ENCODE data around the gene GNB5.
"Not testable (repeated sequence)": the region's sequence is repeated elsewhere in the genome, so short reads cannot be mapped to it uniquely, and the experiment has no call there.

The GNB5 gene

DNA sequence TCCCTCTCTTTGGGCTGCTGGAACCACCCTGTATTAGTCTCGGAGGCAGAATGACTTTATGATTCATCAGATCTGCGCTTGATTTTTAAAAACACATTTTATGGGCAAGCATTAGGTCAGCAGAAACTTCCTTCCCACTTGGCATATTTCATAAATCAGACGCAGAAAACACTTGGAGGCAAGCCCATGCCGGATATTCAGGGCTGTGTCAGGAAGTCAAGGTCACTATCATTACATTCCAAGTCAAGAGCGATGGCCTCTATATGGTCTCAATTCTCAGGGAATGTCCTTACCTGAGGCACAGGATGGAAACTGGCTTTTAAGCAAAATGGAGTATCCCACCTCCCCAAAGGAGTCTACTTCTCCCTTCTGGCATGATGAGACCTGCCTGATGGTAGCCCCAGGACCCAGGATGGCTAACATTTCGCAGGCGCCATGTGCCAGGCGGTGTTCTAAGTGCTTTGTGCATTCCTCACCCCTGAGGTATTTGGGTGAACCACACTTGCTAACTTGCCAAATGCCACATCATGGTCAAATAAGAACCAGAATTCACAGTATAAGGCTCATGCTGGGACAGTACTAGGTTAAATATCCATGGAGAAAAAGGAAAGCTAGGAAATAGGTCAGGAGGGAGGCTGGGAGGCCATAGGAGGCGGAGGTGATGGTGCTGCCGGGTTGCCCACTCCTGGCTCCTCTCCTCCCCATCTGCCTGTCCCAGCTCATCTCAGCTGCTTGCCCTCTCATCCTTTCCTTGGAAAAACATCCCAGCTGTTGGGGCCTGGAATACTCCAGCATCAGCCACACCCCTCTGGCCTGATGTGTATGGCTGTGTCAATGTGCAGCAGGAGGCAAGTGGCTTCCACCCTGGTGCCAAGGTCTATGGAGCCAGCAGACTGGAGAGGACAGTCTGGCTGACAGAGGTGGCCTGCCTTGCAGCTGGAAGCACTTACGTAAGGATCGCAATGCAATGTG lies 97.4 kb downstream of the GNB5 start:
- DNase-seq (ENCODE audit: low spot score) = no peak

DNA sequence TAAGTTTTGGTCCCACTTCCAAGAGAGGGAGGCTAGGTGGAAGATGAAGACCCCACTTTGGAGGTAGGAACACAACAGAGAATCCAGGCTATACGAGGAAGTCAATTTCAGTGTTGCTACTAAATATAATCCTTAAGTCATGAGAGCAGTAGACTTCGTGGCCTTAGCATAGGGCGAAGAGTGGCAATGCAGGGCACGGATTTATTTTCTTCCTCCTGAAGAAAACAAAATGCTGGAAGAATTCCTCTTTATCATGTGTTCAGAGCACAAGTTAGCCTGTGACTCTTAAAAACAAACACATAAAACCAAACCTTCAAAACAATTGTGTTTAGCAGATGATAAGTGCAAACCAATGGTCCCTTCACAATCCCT lies 98.0 kb downstream of the GNB5 start:
- no peak for DNase-seq (ENCODE audit: low spot score)

- no peak for DNase-seq (ENCODE audit: low spot score)
Measured at GRCh38 chr15:52090193-52090592, 101.0 kb downstream of the GNB5 start.

DNA sequence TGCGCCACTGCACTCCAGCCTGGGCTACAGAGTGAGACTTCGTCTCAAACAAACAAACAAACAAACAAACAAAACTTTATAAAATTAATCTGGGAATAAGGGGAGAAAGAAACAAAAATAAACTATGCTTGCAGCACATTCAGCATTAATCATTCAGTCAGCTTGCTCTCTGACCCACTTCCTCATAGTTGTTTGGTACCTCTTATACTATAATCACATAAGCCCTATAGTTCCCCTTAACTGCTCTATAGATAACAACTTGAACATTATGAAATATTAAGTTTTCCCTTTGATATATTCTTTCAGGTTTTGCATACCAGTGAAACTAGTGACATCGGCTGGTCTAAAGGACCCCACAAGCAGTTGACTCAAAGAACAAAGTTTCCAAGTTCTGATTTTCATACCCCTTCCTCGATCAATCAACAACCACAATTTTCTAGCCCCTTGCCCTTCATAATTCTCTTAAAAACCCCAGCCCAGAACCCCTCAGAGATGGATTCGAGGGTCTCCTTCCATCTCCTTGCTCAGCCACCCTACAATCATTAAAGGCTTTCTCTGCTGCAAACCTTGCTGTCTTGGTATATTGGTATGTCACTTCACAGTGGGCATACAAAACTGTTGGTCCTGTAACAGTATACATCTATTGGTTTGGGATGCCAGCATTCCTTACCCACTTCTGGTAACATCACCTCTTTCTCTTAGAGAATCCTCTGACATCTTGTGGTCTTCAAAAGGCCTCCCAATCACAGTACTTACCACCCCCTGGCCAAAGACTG lies 105.0 kb downstream of the GNB5 start:
- DNase-seq (ENCODE audit: low spot score) = no peak

DNA sequence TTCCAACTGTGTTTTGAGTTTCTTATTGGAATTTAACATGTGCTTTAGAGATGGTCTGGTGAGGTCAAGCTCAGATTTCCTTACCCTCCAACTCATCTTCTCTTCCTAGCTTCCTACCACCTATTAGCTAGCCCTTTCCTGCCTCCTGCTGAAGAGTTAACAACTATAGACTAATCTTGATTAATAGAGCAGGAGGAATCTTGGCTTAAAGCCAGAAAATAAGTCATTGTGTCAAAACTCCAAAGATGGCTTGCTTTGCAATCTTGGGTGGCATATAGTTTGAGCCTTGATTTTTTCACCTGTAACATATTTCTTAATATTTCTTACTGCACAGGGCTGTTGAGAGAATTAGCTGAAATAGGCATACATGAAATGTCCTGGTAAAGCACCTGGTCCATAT lies 105.9 kb downstream of the GNB5 start:
- DNase-seq (ENCODE audit: low spot score) = no peak

DNA sequence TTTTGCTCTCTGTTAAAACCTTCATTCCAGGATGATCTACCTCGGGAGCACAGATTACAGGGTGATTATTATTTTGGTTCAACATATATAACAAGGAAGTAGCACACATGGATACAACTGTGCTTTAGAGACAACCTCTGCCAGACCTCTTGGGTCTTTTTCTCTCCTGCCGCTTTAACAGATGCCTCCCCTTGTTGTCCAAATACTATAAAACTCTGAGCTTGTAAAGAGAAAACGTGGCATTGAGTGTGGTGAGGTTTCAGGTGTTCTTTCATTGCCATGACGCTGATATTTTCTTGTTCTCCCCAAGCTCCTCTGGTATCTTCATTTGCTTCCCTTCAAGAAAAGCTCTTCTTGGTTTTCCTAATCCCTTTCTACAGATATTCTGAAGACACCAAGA lies 107.6 kb downstream of the GNB5 start:
- DNase-seq (ENCODE audit: low spot score) = no peak

- DNase-seq (ENCODE audit: low spot score) = not testable (repeated sequence)
Measured at GRCh38 chr15:52083037-52083359, 108.2 kb downstream of the GNB5 start.

GRCh38 chr15:52082197-52083036 lies 108.8 kb downstream of the GNB5 start:
- DNase-seq (ENCODE audit: low spot score) = no peak

DNA sequence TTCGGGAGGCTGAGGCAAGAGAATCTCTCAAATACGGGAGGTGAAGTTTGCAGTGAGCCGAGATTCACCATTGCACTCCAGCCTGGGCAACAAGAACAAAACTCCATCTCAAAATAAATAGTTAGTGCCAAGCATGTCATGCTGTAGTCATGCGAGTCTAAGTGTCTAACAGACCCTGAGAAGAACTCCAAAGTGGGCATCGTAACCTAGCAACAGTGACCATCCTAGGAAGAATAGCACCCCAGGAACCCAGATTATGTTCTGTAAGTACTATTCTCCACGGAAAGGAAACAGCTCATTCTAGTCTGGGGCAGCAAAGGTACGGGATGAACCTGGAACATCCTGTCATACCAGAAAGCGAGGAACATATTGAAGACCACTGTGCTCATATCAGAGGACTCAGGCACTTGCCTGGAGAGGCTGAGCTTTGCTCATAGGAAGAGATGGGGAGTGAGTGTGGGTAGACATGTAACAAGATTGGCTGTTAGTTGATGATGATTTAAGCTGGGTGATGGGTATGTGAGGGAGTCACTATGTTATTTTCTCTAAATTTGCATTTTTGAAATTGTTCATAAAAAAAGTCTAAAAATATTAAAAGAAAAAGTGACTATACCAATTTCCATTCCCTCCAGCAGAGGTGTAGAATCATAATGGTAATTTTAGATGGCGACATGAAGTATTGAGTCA lies 110.3 kb downstream of the GNB5 start:
- no peak for DNase-seq (ENCODE audit: low spot score)

- DNase-seq (ENCODE audit: low spot score) = no peak
Measured at GRCh38 chr15:52080031-52080430, 111.2 kb downstream of the GNB5 start.

- DNase-seq (ENCODE audit: low spot score) = peak; percentile 84
Measured at GRCh38 chr15:52078876-52079700, 112.1 kb downstream of the GNB5 start.

DNA sequence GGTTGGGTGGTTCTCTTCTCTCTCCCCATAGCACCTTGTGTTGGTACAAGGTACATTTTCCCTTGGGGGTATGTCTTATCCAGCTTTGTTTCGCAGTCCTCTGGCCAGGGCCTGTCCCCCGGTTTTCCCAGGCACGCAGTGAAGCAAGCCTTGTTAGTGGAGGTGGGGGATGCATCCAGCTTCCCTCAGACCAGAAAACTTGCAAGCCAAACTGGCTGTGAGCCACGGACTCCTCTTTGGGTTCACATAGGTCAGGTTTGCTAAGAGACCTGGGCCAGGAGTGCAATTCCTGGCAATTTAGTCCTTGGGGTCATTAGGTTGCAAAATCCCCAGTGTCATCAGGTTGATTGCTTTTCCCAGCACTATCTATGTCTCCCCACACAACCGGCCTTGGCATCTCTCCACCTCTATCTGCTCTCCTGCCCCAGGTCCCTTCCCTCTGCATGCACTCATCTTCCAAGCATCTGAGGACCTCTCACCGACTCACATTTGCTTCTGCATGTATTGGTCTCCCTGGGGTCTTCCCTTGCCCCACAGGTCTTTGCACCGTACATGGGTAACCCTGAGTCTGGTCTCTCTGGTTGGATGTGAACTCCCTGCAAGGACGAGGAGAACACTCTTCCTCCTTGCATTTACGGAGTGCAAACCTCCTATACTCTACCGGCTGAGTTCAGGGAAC lies 112.9 kb downstream of the GNB5 start:
- DNase-seq (ENCODE audit: low spot score) = no peak

GRCh38 chr15:52076889-52077781 lies 114.1 kb downstream of the GNB5 start:
- no peak for DNase-seq (ENCODE audit: low spot score)

GRCh38 chr15:52071570-52071969 lies 119.6 kb downstream of the GNB5 start:
- DNase-seq (ENCODE audit: low spot score) = no peak

DNA sequence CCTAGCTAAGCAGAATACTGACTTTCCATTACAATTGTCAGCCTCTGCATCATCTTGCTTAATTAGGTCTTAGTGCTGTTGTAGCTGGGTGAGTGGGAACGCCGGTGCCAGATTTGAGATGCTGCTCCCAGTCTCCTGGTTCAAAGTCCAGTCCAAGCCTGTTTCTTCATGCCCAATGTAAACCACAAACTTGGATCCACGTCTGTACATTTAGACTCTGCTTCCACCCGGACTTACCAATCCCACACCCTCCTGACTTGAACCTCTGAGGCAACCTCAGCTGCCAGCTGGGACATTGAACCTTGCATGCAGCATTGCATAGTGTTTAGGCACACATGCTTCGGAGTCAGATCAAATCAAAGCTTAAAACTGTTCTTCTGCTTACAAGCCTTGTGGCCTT lies 121.6 kb downstream of the GNB5 start:
- no peak for DNase-seq (ENCODE audit: low spot score)

GRCh38 chr15:52068004-52068615 lies 123.1 kb downstream of the GNB5 start:
- DNase-seq (ENCODE audit: low spot score) = no peak

DNA sequence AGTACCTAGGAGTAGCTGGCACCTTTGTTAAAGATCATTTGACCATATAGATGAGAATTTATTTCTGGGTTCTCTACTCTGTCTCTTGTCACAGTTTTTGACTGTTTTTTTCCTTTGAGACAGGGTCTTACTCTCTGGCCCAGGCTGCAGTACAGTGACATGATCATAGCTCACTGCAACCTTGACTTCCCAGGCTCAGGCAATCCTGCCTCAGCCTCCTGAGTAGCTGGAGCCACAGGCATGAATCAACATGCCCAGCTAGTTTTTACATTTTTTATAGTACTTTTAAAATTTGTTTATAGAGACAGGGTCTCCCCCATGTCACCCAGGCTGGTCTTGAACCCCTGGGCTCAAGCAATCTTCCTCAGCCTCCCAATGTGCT lies 123.7 kb downstream of the GNB5 start:
- DNase-seq (ENCODE audit: low spot score) = no peak

- DNase-seq (ENCODE audit: low spot score) = no peak
Measured at GRCh38 chr15:52066842-52067544, 124.2 kb downstream of the GNB5 start.

All from D341Med (cell line).